ENCODE measurements around the gene ROBO1.

- TF ChIP-seq CTCF (IDR thresholded peaks at IDR 0.05; ENCODE audit: insufficient read depth, low read depth, low read length), result no peak
- TF ChIP-seq EZH2 (IDR thresholded peaks at IDR 0.05; ENCODE audit: insufficient read depth, low read length), result no peak
These were observed 344.4 kb downstream of the ROBO1 start for GRCh38 chr3:79423417-79423816.
